Measurements from ENCODE around the gene DBET.
"Not testable (repeated sequence)": the region's sequence is repeated elsewhere in the genome, so short reads cannot be mapped to it uniquely, and the experiment has no call there.

- TF ChIP-seq, protein P1, sequence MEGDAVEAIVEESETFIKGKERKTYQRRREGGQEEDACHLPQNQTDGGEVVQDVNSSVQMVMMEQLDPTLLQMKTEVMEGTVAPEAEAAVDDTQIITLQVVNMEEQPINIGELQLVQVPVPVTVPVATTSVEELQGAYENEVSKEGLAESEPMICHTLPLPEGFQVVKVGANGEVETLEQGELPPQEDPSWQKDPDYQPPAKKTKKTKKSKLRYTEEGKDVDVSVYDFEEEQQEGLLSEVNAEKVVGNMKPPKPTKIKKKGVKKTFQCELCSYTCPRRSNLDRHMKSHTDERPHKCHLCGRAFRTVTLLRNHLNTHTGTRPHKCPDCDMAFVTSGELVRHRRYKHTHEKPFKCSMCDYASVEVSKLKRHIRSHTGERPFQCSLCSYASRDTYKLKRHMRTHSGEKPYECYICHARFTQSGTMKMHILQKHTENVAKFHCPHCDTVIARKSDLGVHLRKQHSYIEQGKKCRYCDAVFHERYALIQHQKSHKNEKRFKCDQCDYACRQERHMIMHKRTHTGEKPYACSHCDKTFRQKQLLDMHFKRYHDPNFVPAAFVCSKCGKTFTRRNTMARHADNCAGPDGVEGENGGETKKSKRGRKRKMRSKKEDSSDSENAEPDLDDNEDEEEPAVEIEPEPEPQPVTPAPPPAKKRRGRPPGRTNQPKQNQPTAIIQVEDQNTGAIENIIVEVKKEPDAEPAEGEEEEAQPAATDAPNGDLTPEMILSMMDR (IDR thresholded peaks at IDR 0.05) = not testable (repeated sequence)
- not testable (repeated sequence) for TF ChIP-seq POLR2A, POLR2AphosphoS5 (IDR thresholded peaks at IDR 0.05)
Observed at GRCh38 chr4:190021973-190022372, 42.3 kb upstream of the DBET start.

Measured in breast epithelium (tissue), 3 donors.